Fibroblast of lung (primary cell): ENCODE measurements around the gene PIGM.

ENCODE experiments used
- EZH2 ChIP-seq: IDR thresholded peaks from 2 replicates; pipeline ENCODE4 v1.5.1; 2012; ENCODE audit warnings: low read length, control low read depth, mild to moderate bottlenecking; ENCODE audit errors: missing control alignments
- TF ChIP-seq, protein P1 (sequence below), 2 donors: IDR thresholded peaks in 1 of 2; conservative IDR thresholded peaks in 1 of 2; 1 replicate in 1 of 2; 2 replicates in 1 of 2; pipeline ENCODE4 v1.5.1; 2011 to 2012; ENCODE audit warnings: low read length in 2 of 2, control low read depth in 1 of 2, inconsistent platforms in 1 of 2, low read depth in 1 of 2, mild to moderate bottlenecking in 1 of 2

DNA sequence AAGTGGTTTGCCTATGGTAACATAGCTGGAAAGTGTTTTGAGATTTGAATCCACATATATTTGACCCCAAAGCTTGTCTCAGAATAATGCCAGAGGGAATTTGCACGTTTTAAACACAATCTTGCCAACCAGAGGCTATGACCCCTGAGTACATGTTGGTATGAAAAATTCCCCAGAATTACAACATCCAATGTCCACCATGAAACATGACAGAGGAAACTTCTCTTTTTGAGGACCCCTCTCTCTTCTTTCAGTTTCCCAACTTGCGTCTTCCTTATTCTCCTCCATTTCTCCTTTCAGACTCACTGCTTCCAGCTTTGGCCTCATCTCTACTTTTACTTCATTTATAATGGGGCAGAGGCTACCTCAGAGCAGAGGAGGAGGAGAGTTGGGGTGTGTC lies 44.0 kb upstream of the PIGM start:
- TF ChIP-seq, protein P1, sequence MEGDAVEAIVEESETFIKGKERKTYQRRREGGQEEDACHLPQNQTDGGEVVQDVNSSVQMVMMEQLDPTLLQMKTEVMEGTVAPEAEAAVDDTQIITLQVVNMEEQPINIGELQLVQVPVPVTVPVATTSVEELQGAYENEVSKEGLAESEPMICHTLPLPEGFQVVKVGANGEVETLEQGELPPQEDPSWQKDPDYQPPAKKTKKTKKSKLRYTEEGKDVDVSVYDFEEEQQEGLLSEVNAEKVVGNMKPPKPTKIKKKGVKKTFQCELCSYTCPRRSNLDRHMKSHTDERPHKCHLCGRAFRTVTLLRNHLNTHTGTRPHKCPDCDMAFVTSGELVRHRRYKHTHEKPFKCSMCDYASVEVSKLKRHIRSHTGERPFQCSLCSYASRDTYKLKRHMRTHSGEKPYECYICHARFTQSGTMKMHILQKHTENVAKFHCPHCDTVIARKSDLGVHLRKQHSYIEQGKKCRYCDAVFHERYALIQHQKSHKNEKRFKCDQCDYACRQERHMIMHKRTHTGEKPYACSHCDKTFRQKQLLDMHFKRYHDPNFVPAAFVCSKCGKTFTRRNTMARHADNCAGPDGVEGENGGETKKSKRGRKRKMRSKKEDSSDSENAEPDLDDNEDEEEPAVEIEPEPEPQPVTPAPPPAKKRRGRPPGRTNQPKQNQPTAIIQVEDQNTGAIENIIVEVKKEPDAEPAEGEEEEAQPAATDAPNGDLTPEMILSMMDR (conservative IDR thresholded peaks at IDR 0.05 in 1 of 2, IDR thresholded peaks at IDR 0.05 in 1 of 2; ENCODE audit: low read depth in 1 of 2, low read length in 2 of 2) = no peak
- no peak for TF ChIP-seq EZH2
